Keratinocyte (primary cell): ENCODE measurements around the gene FLNC.

Experiments used
- CTCF ChIP-seq, 3 experiments: IDR thresholded peaks in 1 of 3; conservative IDR thresholded peaks in 1 of 3; optimal IDR thresholded peaks in 1 of 3; 2 replicates in 2 of 3; 3 replicates in 1 of 3; pipeline versions ENCODE3 to v1.5.1; 2011; ENCODE audit warnings: low read length in 3 of 3, mild to moderate bottlenecking in 3 of 3, moderate library complexity in 2 of 3, control low read depth in 1 of 3, inconsistent platforms in 1 of 3; ENCODE audit not compliant: insufficient read depth in 2 of 3; ENCODE audit errors: extremely low read depth in 1 of 3
- EZH2 ChIP-seq: IDR thresholded peaks from one replicate; pipeline ENCODE4 v1.6.1; 2012; ENCODE audit warnings: inconsistent platforms, mild to moderate bottlenecking, low read length, moderate library complexity

DNA sequence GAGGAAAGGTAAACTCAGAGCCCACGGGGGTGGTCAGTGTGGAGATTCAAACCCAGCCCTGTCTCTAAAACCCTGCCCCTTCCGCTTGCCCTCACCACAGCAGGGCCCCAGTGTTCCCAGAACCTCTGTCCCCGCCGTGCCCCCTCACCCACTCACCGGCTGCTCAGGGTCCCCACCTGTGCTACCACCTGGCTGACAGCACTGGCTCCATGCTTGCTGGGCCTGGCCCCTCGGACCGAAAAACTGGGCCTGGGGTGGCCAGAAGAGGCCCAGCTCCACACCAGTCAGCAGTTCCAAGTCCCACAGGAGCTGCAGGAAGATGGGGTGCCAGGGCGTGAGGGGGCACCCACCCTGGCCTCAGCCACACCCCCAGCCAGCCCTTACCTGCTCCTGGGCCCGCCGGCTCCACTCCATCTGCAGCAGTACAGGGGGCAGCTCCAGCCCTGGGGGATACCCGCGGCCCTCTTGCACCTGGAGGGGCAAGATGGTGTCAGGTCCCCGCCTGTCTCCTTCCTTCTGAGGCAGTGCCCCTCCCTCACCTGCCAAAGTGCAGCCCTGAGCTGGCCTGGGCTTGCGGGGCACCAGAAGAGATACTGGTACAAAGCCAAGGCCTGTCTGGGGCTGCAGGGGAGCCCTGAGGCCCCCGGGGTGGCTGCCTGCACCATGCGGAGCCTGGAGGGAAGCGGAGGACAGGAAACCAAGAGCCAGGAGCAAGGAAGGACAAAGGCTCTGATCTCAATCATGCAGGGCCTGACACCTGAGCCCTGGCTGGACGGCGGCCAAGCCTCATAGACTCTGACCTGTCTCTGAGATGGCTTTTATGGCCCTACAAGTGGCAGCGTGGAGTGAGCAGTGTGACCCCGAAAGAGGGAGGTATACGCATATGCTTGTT lies 44.2 kb downstream of the FLNC start:
- TF ChIP-seq CTCF (optimal IDR thresholded peaks at IDR 0.05 in 1 of 3, IDR thresholded peaks at IDR 0.05 in 1 of 3, conservative IDR thresholded peaks at IDR 0.05 in 1 of 3; ENCODE audit: extremely low read depth in 1 of 3, insufficient read depth in 2 of 3, low read length in 3 of 3), result no peak
- no peak for TF ChIP-seq EZH2
